PFSK-1 (cell line): Measurements from ENCODE around the gene CACNA1C.

Experiments used
- POLR2AphosphoS5 ChIP-seq: IDR thresholded peaks from 2 replicates; pipeline ENCODE4 v1.6.1; 2012; ENCODE audit warnings: low read depth, mild to moderate bottlenecking, control low read depth, low read length, moderate library complexity
- REST ChIP-seq, 2 experiments: IDR thresholded peaks; 2 replicates each; pipeline versions ENCODE4 v1.6.1 to v1.8.0; 2011 to 2012; ENCODE audit warnings: low read depth in 2 of 2, low read length in 2 of 2, control low read depth in 1 of 2, inconsistent platforms in 1 of 2, mild to moderate bottlenecking in 1 of 2, moderate library complexity in 1 of 2; ENCODE audit not compliant: insufficient read depth in 1 of 2
- TAF1 ChIP-seq: IDR thresholded peaks from 2 replicates; pipeline ENCODE4 v1.6.1; 2012; ENCODE audit warnings: low read length, control low read depth, borderline replicate concordance; ENCODE audit not compliant: insufficient read depth

- TF ChIP-seq POLR2AphosphoS5 (no peak), TAF1 (no peak), REST (IDR thresholded peaks at IDR 0.05; ENCODE audit: insufficient read depth in 1 of 2, low read depth in 2 of 2, low read length in 2 of 2) (no peak)
Measured at GRCh38 chr12:2325519-2325918, 272.7 kb downstream of the CACNA1C start.
